Activated CD8-positive, alpha-beta T cell treated with anti-CD3 and anti-CD28 coated beads for 36 hours (primary cell): ENCODE data around the gene WTAP. TPM values are rescaled to one million over a fixed set of nuclear protein-coding genes. Genes with fewer than 3 reads are reported as not detected.

ENCODE experiments used
- ATAC-seq: fragments of 200-7000 bp; cut with Tn5 transposase; one replicate; pipeline ENCODE4 v1.10.0; 2021; ENCODE audit warnings: mild to moderate bottlenecking, moderate library complexity
- CTCF ChIA-PET: fragments of 350-600 bp; sonication (Branson Sonifier 250); formaldehyde crosslinking; loops from one replicate; lab custom pipeline; 2021; ENCODE audit warnings: antibody characterized with exemption; lab: Charles Lee
- POLR2A ChIA-PET: fragments of 350-600 bp; sonication (Branson Sonifier 250); formaldehyde crosslinking; loops from one replicate; lab custom pipeline; 2021; ENCODE audit warnings: antibody characterized with exemption; lab: Charles Lee
- DNase-seq: peaks from one replicate; pipeline ENCODE4 v3.0.0-alpha.2; 2020
- H3K27ac Mint-ChIP-seq: one replicate; pipeline ENCODE4 v1.8.0; 2021; ENCODE audit warnings: mild to moderate bottlenecking, mixed read lengths
- H3K27me3 Mint-ChIP-seq: one replicate; pipeline ENCODE4 v1.8.0; 2021; ENCODE audit warnings: mixed read lengths
- H3K36me3 Mint-ChIP-seq: one replicate; pipeline ENCODE4 v1.8.0; 2021; ENCODE audit warnings: low read depth, mixed read lengths
- H3K4me1 Mint-ChIP-seq: one replicate; pipeline ENCODE4 v1.8.0; 2021; ENCODE audit warnings: low read depth, mixed read lengths
- H3K4me3 Mint-ChIP-seq: one replicate; pipeline ENCODE4 v1.8.0; 2021; ENCODE audit warnings: mild to moderate bottlenecking, moderate library complexity, mixed read lengths
- H3K9me3 Mint-ChIP-seq: one replicate; pipeline ENCODE4 v1.8.0; 2021; ENCODE audit warnings: mixed read lengths
- CTCF ChIP-seq: fragments of 200-600 bp; IDR thresholded peaks from one replicate; pipeline ENCODE4 v1.8.0; 2022; ENCODE audit warnings: antibody characterized with exemption, mild to moderate bottlenecking
- intact Hi-C: fragments of 100-400 bp; cut with micrococcal nuclease; formaldehyde crosslinking; loops from one replicate; pipeline ENCODE4 v1.10.0; 2022
- total RNA-seq, 2 experiments: library from RNA; stranded (reverse); gene quantifications; one replicate each; pipeline ENCODE4 v1.2.3, GENCODE V29; 2021

WTAP gene
- total RNA-seq, 2 experiments from 2014 or later = 79.9 to 80.6 TPM

- peak overlapping the region; percentile 93 for H3K27ac Mint-ChIP-seq
- TF ChIP-seq CTCF = peak; percentile 96
- no peaks in the 10 kb centered on the region for H3K9me3 Mint-ChIP-seq
- ChIA-PET POLR2A (interaction anchor here (0.6 to 6.3 kb wide), 14 partner anchors 9 to 263 kb away, joined by 3 to 41 read pairs (median 6); partner anchors contain the start of genes ACAT2, MRPL18, TCP1 and WTAP), CTCF (interaction anchor here (0.6 to 3.3 kb wide), 27 partner anchors 9 to 250 kb away, joined by 3 to 23 read pairs (median 5); partner anchors contain the start of genes MRPL18, TCP1 and WTAP)
- peaks cover 38% of the 10 kb centered on the region for H3K36me3 Mint-ChIP-seq
- no peaks in the 10 kb centered on the region for H3K27me3 Mint-ChIP-seq
- intact Hi-C loops = loop anchor here (5.0 to 10.0 kb wide), 3 partner anchors 71 to 253 kb away; partner anchors contain the start of genes ACAT2 and TCP1
- no peak for ATAC-seq
- peaks cover 47% of the 10 kb centered on the region for H3K4me1 Mint-ChIP-seq
- H3K4me3 Mint-ChIP-seq = peak overlapping the region; percentile 88
- DNase-seq = peak; percentile 20
Measured at GRCh38 chr6:159691133-159691962, 36.0 kb upstream of the WTAP start.

DNA sequence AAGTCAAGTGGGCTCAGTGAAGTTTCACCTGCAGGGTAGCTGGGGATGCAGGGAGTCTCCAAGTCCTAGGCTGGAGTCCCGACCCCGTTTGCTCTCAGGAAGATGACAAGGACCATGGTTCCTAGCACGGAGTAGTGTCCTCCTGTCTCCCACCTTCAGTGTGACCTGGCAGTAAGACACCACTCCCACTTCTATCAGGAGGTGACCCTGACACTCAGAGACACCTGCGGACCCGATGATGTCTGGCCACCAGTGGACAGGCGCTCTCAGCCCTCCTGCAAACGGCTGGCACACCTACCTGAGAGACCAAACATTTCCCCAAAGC is 35.4 kb upstream of the WTAP start:
- ChIA-PET POLR2A (interaction anchor here (0.6 to 6.3 kb wide), 13 partner anchors 9 to 262 kb away, joined by 3 to 41 read pairs (median 6); partner anchors contain the start of genes ACAT2, MRPL18, TCP1 and WTAP), CTCF (interaction anchor here (0.6 to 3.3 kb wide), 26 partner anchors 10 to 249 kb away, joined by 3 to 23 read pairs (median 5); partner anchors contain the start of genes MRPL18, TCP1 and WTAP)
- H3K4me3 Mint-ChIP-seq = peak overlapping the region; percentile 88
- H3K36me3 Mint-ChIP-seq = peaks cover 34% of the 10 kb centered on the region
- peak overlapping the region; percentile 93 for H3K27ac Mint-ChIP-seq
- peaks cover 43% of the 10 kb centered on the region for H3K4me1 Mint-ChIP-seq
- intact Hi-C loops = loop anchor here (2.0 to 10.0 kb wide), 4 partner anchors 35 to 253 kb away; partner anchors contain the start of genes ACAT2, TCP1 and WTAP
- ATAC-seq = no peak
- H3K9me3 Mint-ChIP-seq = no peaks in the 10 kb centered on the region
- H3K27me3 Mint-ChIP-seq = no peaks in the 10 kb centered on the region
- DNase-seq = peak; percentile 11
- TF ChIP-seq CTCF = no peak

GRCh38 chr6:159692303-159693127 is 34.8 kb upstream of the WTAP start:
- ATAC-seq (peak; percentile 54), DNase-seq (peak; percentile 78)
- TF ChIP-seq CTCF = no peak
- Mint-ChIP-seq H3K4me3 (peak overlapping the region; percentile 88), H3K27ac (peak overlapping the region; percentile 93), H3K36me3 (peaks cover 29% of the 10 kb centered on the region), H3K9me3 (no peaks in the 10 kb centered on the region), H3K4me1 (peaks cover 38% of the 10 kb centered on the region), H3K27me3 (no peaks in the 10 kb centered on the region)
- intact Hi-C loops = loop anchor here (2.0 to 10.0 kb wide), 4 partner anchors 34 to 252 kb away; partner anchors contain the start of genes ACAT2, TCP1 and WTAP
- ChIA-PET POLR2A (interaction anchor here (0.6 to 6.3 kb wide), 13 partner anchors 9 to 770 kb away, joined by 3 to 41 read pairs (median 6); partner anchors contain the start of genes ACAT2, MRPL18, TCP1 and WTAP), CTCF (interaction anchor here (0.6 to 3.3 kb wide), 14 partner anchors 11 to 249 kb away, joined by 3 to 23 read pairs (median 4); partner anchors contain the start of genes MRPL18, TCP1 and WTAP)

GRCh38 chr6:159693128-159693893 is 34.0 kb upstream of the WTAP start, which contains the start of gene SOD2:
SOD2 (minus strand) TSS chr6:159693241; CDS start chr6:159693167, 74 bp downstream.
- no peak for TF ChIP-seq CTCF
- ChIA-PET POLR2A (interaction anchor here (0.7 to 6.3 kb wide), 10 partner anchors 7 to 769 kb away, joined by 3 to 41 read pairs (median 14); partner anchors contain the start of genes ACAT2, MRPL18, TCP1 and WTAP), CTCF (interaction anchor here (3.3 kb wide), 1 partner anchor 98 kb away, joined by 21 read pairs; the partner anchor contains the start of genes MRPL18 and TCP1)
- Mint-ChIP-seq H3K27me3 (no peaks in the 10 kb centered on the region), H3K4me3 (peak within 1 kb of the TSS; percentile 88), H3K9me3 (no peaks in the 10 kb centered on the region), H3K36me3 (peaks cover 23% of the 10 kb centered on the region), H3K27ac (peak within 1 kb of the TSS; percentile 93), H3K4me1 (peaks cover 33% of the 10 kb centered on the region)
- ATAC-seq (peak; percentile 81), DNase-seq (peak; percentile 85)
- intact Hi-C loops = loop anchor here (2.0 to 10.0 kb wide), 4 partner anchors 33 to 251 kb away; partner anchors contain the start of genes ACAT2, TCP1 and WTAP
